Esophagus squamous epithelium (tissue), 5 donors: ENCODE data around the gene ID3. TPM values are rescaled to one million over a fixed set of nuclear protein-coding genes. Genes with fewer than 3 reads are reported as not detected.
"Not testable (repeated sequence)": the region's sequence is repeated elsewhere in the genome, so short reads cannot be mapped to it uniquely, and the experiment has no call there.

Source experiments
- DNase-seq: peaks from one replicate; lab custom pipeline; 2025; lab: John Stamatoyannopoulos, UW
- H3K27ac ChIP-seq, 4 donors: fragments of 200-600 bp; sonication (generic); one replicate each; pipeline ENCODE4 v1.5.1; 2016 to 2019; ENCODE audit warnings: mild to moderate bottlenecking in 1 of 4
- H3K27me3 ChIP-seq, 4 donors: fragments of 200-600 bp; sonication (generic); 1 replicate in 3 of 4; 2 replicates in 1 of 4; pipeline versions ENCODE4 v1.5.1 to v1.6.0; 2017 to 2021; ENCODE audit warnings: antibody characterized with exemption in 1 of 4
- H3K36me3 ChIP-seq, 3 donors: fragments of 200-600 bp; sonication (generic); one replicate each; pipeline ENCODE4 v1.5.1; 2016 to 2019
- H3K4me1 ChIP-seq, 3 donors: fragments of 200-600 bp; sonication (generic); one replicate each; pipeline ENCODE4 v1.5.1; 2017 to 2019
- H3K4me3 ChIP-seq, 4 donors: fragments of 200-600 bp; sonication (generic); 1 replicate in 3 of 4; 2 replicates in 1 of 4; pipeline ENCODE4 v1.5.1; 2016 to 2019; ENCODE audit warnings: mild to moderate bottlenecking in 2 of 4, moderate library complexity in 1 of 4
- H3K9me3 ChIP-seq, 3 donors: fragments of 200-600 bp; sonication (generic); one replicate each; pipeline ENCODE4 v1.5.1; 2016 to 2019
- CTCF ChIP-seq, 6 experiments: fragments of 450-650 bp in 4 of 6; fragments of 200-600 bp in 2 of 6; sonication (generic) in 2 of 6; IDR thresholded peaks; one replicate each; pipeline ENCODE4 v1.5.1; 2016 to 2019; ENCODE audit warnings: antibody characterized with exemption in 6 of 6, mild to moderate bottlenecking in 4 of 6, moderate library complexity in 4 of 6
- POLR2A ChIP-seq, 4 donors: fragments of 450-650 bp; IDR thresholded peaks; one replicate each; pipeline ENCODE4 v1.6.1; 2017; ENCODE audit warnings: antibody characterized with exemption in 4 of 4, mild to moderate bottlenecking in 4 of 4, moderate library complexity in 3 of 4
- WGBS, 2 donors: methylation state at CpG; one replicate each; pipeline ENCODE4 v1.1.5; 2018; 5-methylcytosine and 5-hydroxymethylcytosine counted together
- intact Hi-C: fragments of 100-400 bp; cut with DNase I; formaldehyde crosslinking; loops from one replicate; pipeline ENCODE4 v1.15.0; 2022
- total RNA-seq, 4 donors: library from RNA; depleted of rRNA; stranded (reverse); fragments of >200 nt; gene quantifications; one replicate each; pipeline ENCODE4 v1.1.0, GENCODE V29; 2016
- donor health status: DM: yes; HTN: yes; CAD: no.

Gene ID3
- total RNA-seq, 4 donors from 2014 or later = 12.6 to 62.9 (median 37.5) TPM

GRCh38 chr1:23546897-23547584, 12.3 kb downstream of the ID3 start:
- WGBS, 2 donors = 89 to 91% methylated on average over 8 of the region's 8 CpGs
- intact Hi-C loops = no loop called here

DNA sequence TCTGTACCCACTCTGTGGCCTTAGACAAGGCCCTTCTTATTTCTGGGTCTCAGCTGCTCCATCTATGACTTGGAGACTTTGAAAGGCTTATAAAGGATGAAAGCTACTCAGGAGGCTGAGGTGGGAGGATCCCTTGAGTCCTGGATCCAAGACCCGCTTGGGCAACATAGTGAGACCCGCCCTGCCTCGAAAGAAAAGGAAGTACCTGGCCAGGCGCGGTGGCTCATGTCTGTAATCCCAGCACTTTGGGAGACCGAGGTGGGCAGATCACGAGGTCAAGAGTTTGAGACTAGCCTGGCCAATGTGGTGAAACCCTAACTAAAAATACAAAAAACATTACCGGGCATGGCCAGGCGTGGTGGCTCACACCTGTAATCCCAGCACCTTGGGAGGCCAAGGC, 13.4 kb downstream of the ID3 start:
- 84 to 88% methylated on average over 6 to 7 of the region's 9 CpGs for WGBS, 2 donors
- Histone ChIP-seq H3K4me3 (no peak overlapping the region), H3K9me3 (no peaks in the 10 kb centered on the region), H3K27me3 (no peaks in the 10 kb centered on the region), H3K4me1 (peaks cover 0 to 19% (median 4%) of the 10 kb centered on the region in 3 donors), H3K36me3 (no peaks in the 10 kb centered on the region), H3K27ac (no peak overlapping the region)
- TF ChIP-seq CTCF (IDR thresholded peaks at IDR 0.05) = no peak
- no peak for TF ChIP-seq POLR2A (IDR thresholded peaks at IDR 0.05)
- intact Hi-C loops = loop anchor here (2.0 kb wide), 1 partner anchor 91 kb away; no protein-coding TSS in a partner anchor
- DNase-seq = no peak

More at GRCh38 chr1:23546897-23547584, 12.3 kb downstream of the ID3 start:
- Histone ChIP-seq H3K27ac (no peak overlapping the region), H3K4me3 (no peak overlapping the region), H3K4me1 (peaks cover 0 to 19% (median 4%) of the 10 kb centered on the region in 3 donors), H3K36me3 (no peaks in the 10 kb centered on the region), H3K27me3 (no peaks in the 10 kb centered on the region), H3K9me3 (no peaks in the 10 kb centered on the region)
- TF ChIP-seq CTCF (IDR thresholded peaks at IDR 0.05) (no peak), POLR2A (IDR thresholded peaks at IDR 0.05) (no peak)
- no peak for DNase-seq

GRCh38 chr1:23544444-23545389, 14.6 kb downstream of the ID3 start:
- WGBS, 2 donors = 23 to 44% methylated on average over 6 to 8 of the region's 8 CpGs
- intact Hi-C loops = loop anchor here (2.0 kb wide), 1 partner anchor 92 kb away; no protein-coding TSS in a partner anchor
- H3K27ac ChIP-seq = no peak overlapping the region

GRCh38 chr1:23543707-23544443, 15.4 kb downstream of the ID3 start:
- no peak overlapping the region for H3K4me3 ChIP-seq
- H3K36me3 ChIP-seq = no peaks in the 10 kb centered on the region
- H3K9me3 ChIP-seq = no peaks in the 10 kb centered on the region
- peaks cover 10 to 28% (median 12%) of the 10 kb centered on the region in 3 donors for H3K4me1 ChIP-seq
- intact Hi-C loops = loop anchor here (2.0 kb wide), 1 partner anchor 93 kb away; no protein-coding TSS in a partner anchor
- WGBS, 2 donors = 49 to 69% methylated on average over 7 to 8 of the region's 8 CpGs
- no peak overlapping the region for H3K27ac ChIP-seq
- TF ChIP-seq CTCF (IDR thresholded peaks at IDR 0.05) (no peak), POLR2A (IDR thresholded peaks at IDR 0.05) (no peak)
- no peaks in the 10 kb centered on the region for H3K27me3 ChIP-seq
- no peak for DNase-seq

More at GRCh38 chr1:23544444-23545389, 14.6 kb downstream of the ID3 start:
- no peaks in the 10 kb centered on the region for H3K9me3 ChIP-seq
- H3K36me3 ChIP-seq = no peaks in the 10 kb centered on the region
- TF ChIP-seq CTCF (IDR thresholded peaks at IDR 0.05) (peak; percentile 84 to 98 (median 97)), POLR2A (IDR thresholded peaks at IDR 0.05) (no peak)
- H3K4me3 ChIP-seq = no peak overlapping the region
- no peaks in the 10 kb centered on the region for H3K27me3 ChIP-seq
- no peak for DNase-seq
- H3K4me1 ChIP-seq = peaks cover 3 to 24% (median 8%) of the 10 kb centered on the region in 3 donors

GRCh38 chr1:23542940-23543339, 16.4 kb downstream of the ID3 start:
- H3K27me3 ChIP-seq, H3K27ac ChIP-seq, intact Hi-C loops, DNase-seq, H3K4me3 ChIP-seq, H3K9me3 ChIP-seq, H3K36me3 ChIP-seq: not testable (repeated sequence)
- 84 to 88% methylated on average over 5 of the region's 5 CpGs for WGBS, 2 donors
- H3K4me1 ChIP-seq = peaks cover 10 to 22% (median 12%) of the 10 kb centered on the region in 3 donors
